Body of pancreas (tissue), 4 donors: ENCODE results near the gene CCR7.

ENCODE experiments used
- CTCF ChIP-seq, 7 experiments: fragments of 450-650 bp in 4 of 7; fragments of 200-600 bp in 3 of 7; sonication (generic) in 3 of 7; IDR thresholded peaks; one replicate each; pipeline ENCODE4 v1.5.1; 2016 to 2019; ENCODE audit warnings: antibody characterized with exemption in 7 of 7
- POLR2A ChIP-seq, 3 donors: fragments of 450-650 bp; IDR thresholded peaks; one replicate each; pipeline ENCODE4 v1.6.1; 2016; ENCODE audit warnings: antibody characterized with exemption in 3 of 3, mild to moderate bottlenecking in 2 of 3

- no peak for TF ChIP-seq CTCF (IDR thresholded peaks at IDR 0.05)
- TF ChIP-seq POLR2A (IDR thresholded peaks at IDR 0.05): no peak
Observed at GRCh38 chr17:40558300-40558889, 6.9 kb downstream of the CCR7 start.
